Neural progenitor cell (in vitro differentiated cells): ENCODE data around the gene CNNM2. TPM values are rescaled to one million over a fixed set of nuclear protein-coding genes. Genes with fewer than 3 reads are reported as not detected.
A peak's percentile ranks its signal among the peaks of the same experiment; 100 is the strongest.

Experiments
- DNase-seq: peaks from one replicate; pipeline ENCODE4 v3.0.0-alpha.2; 2016; ENCODE audit warnings: low spot score
- H2AFZ ChIP-seq: fragments of 200-600 bp; sonication (generic); replicated peaks from 2 replicates; pipeline ENCODE4 v1.6.1; 2016; ENCODE audit warnings: antibody characterized with exemption
- H3F3A ChIP-seq: fragments of 200-600 bp; sonication (generic); 2 replicates; pipeline ENCODE4 v1.6.1; 2016; ENCODE audit warnings: antibody characterized with exemption, low read depth
- H3K27ac ChIP-seq: fragments of 200-600 bp; sonication (generic); 2 replicates; pipeline ENCODE4 v1.5.1; 2016; ENCODE audit warnings: mild to moderate bottlenecking
- H3K27me3 ChIP-seq: fragments of 200-600 bp; sonication (generic); 2 replicates; pipeline ENCODE4 v1.6.1; 2016; ENCODE audit warnings: mild to moderate bottlenecking, moderate library complexity
- H3K36me3 ChIP-seq: fragments of 200-600 bp; sonication (generic); 2 replicates; pipeline ENCODE4 v1.5.1; 2016
- H3K4me1 ChIP-seq: fragments of 200-600 bp; sonication (generic); 2 replicates; pipeline ENCODE4 v1.6.1; 2016; ENCODE audit warnings: mixed run types
- H3K4me2 ChIP-seq: fragments of 200-600 bp; sonication (generic); 2 replicates; pipeline ENCODE4 v1.6.1; 2016
- H3K4me3 ChIP-seq: fragments of 200-600 bp; sonication (generic); 2 replicates; pipeline ENCODE4 v1.5.1; 2016
- H3K79me2 ChIP-seq: fragments of 200-600 bp; sonication (generic); 2 replicates; pipeline ENCODE4 v1.6.1; 2016; ENCODE audit warnings: low read depth
- H3K9ac ChIP-seq: fragments of 200-600 bp; sonication (generic); 2 replicates; pipeline ENCODE4 v1.6.1; 2016
- H3K9me3 ChIP-seq: fragments of 200-600 bp; sonication (generic); 2 replicates; pipeline ENCODE4 v1.5.1; 2016; ENCODE audit warnings: low read depth
- H4K20me1 ChIP-seq: fragments of 200-600 bp; sonication (generic); 2 replicates; pipeline ENCODE4 v1.6.1; 2016; ENCODE audit warnings: low read depth
- H3K27ac Mint-ChIP-seq: 3 replicates; pipeline ENCODE4 v1.8.0; 2021; ENCODE audit warnings: mixed read lengths
- H3K27me3 Mint-ChIP-seq: 2 replicates; pipeline ENCODE4 v1.8.0; 2022; ENCODE audit warnings: low read depth, mild to moderate bottlenecking, inconsistent platforms, moderate library complexity, mixed read lengths; ENCODE audit not compliant: insufficient read depth
- H3K36me3 Mint-ChIP-seq: 3 replicates; pipeline ENCODE4 v1.8.0; 2021; ENCODE audit warnings: mixed read lengths
- H3K4me1 Mint-ChIP-seq: 3 replicates; pipeline ENCODE4 v1.8.0; 2021; ENCODE audit warnings: mixed read lengths
- H3K4me3 Mint-ChIP-seq: 3 replicates; pipeline ENCODE4 v1.8.0; 2021; ENCODE audit warnings: mild to moderate bottlenecking, moderate library complexity, mixed read lengths
- H3K9me3 Mint-ChIP-seq: 3 replicates; pipeline ENCODE4 v1.8.0; 2020; ENCODE audit warnings: mixed read lengths
- EZH2 ChIP-seq: fragments of 200-600 bp; sonication (generic); IDR thresholded peaks from 2 replicates; pipeline ENCODE4 v1.6.1; 2017; ENCODE audit warnings: antibody characterized with exemption, mild to moderate bottlenecking, moderate library complexity
- EZH2phosphoT487 ChIP-seq: fragments of 200-600 bp; sonication (generic); IDR thresholded peaks from 2 replicates; pipeline ENCODE4 v1.6.1; 2017; ENCODE audit warnings: antibody characterized with exemption
- total RNA-seq: library from RNA; depleted of rRNA; stranded (reverse); fragments of >200 nt; gene quantifications from 2 replicates; pipeline ENCODE4 v1.2.3, GENCODE V29; 2015; ENCODE audit warnings: low replicate concordance
- TF ChIP-seq, protein P1 (sequence below): fragments of 200-600 bp; sonication (generic); IDR thresholded peaks from 2 replicates; pipeline ENCODE4 v1.5.1; 2017; ENCODE audit warnings: antibody characterized with exemption, mild to moderate bottlenecking

Gene CNNM2
- 11.4 and 20.2 TPM in 2 replicates for total RNA-seq

DNA sequence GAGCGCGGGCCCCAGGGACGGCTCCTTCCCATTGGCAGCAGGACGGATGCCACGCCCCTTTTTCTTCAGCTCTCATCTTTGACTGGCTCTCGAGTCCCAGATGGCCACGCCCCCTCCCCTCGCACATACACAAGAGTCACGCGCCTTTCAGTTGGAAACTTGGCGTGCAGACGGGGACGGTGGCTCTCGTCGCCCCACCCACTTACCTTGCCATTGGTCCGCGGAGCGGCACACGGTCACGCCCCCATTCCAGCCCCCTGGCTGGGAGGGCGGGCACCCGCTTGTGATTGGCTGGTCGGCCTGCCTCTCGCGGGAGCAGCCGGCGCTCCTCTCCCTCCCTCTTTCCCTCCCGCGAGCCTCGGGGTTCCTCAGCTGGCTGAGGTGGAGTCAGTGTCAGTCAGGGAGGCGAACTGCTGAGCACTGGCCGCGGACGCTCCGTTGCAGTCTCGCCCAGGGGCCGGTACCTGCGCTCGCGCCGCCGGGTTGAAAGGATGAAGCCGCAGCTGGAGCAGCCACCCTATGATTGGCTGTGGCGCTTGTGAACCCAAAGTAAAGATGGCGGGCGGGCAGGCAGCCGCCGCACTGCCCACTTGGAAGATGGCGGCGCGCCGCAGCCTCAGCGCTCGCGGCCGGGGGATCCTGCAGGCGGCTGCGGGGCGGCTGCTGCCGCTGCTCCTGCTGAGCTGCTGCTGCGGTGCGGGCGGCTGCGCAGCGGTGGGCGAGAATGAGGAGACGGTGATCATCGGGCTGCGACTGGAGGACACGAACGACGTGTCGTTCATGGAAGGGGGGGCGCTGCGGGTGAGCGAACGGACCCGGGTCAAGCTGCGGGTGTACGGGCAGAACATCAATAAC is at the start of gene CNNM2:
TSS of gene CNNM2 (plus strand) at position 333 of the 855 bp plus-strand sequence. CDS start at position 520, 187 bp downstream.
- peak; percentile 100 for DNase-seq
- peak within 1 kb of the TSS; percentile 66 for H3K9ac ChIP-seq
- peak within 1 kb of the TSS; percentile 99 for H2AFZ ChIP-seq
- H3F3A ChIP-seq = peaks cover 12% of the 10 kb centered on the region
- peaks cover 20% of the 10 kb centered on the region for H3K4me1 ChIP-seq
- Mint-ChIP-seq H3K27me3 (peaks cover 14% of the 10 kb centered on the region), H3K36me3 (peaks cover 6% of the 10 kb centered on the region), H3K9me3 (peaks cover 3% of the 10 kb centered on the region), H3K27ac (peak within 1 kb of the TSS; percentile 76), H3K4me3 (peak within 1 kb of the TSS; percentile 94), H3K4me1 (peaks cover 27% of the 10 kb centered on the region)
- H3K4me3 ChIP-seq = peak within 1 kb of the TSS; percentile 94
- no peaks in the 10 kb centered on the region for H3K36me3 ChIP-seq
- H3K27me3 ChIP-seq = peaks cover 25% of the 10 kb centered on the region
- peak within 1 kb of the TSS; percentile 94 for H3K4me2 ChIP-seq
- H3K79me2 ChIP-seq = peaks cover 42% of the 10 kb centered on the region
- H4K20me1 ChIP-seq = peaks cover 36% of the 10 kb centered on the region
- H3K9me3 ChIP-seq = no peaks in the 10 kb centered on the region
- TF ChIP-seq EZH2phosphoT487 = no peak
- TF ChIP-seq, protein P1, sequence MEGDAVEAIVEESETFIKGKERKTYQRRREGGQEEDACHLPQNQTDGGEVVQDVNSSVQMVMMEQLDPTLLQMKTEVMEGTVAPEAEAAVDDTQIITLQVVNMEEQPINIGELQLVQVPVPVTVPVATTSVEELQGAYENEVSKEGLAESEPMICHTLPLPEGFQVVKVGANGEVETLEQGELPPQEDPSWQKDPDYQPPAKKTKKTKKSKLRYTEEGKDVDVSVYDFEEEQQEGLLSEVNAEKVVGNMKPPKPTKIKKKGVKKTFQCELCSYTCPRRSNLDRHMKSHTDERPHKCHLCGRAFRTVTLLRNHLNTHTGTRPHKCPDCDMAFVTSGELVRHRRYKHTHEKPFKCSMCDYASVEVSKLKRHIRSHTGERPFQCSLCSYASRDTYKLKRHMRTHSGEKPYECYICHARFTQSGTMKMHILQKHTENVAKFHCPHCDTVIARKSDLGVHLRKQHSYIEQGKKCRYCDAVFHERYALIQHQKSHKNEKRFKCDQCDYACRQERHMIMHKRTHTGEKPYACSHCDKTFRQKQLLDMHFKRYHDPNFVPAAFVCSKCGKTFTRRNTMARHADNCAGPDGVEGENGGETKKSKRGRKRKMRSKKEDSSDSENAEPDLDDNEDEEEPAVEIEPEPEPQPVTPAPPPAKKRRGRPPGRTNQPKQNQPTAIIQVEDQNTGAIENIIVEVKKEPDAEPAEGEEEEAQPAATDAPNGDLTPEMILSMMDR = no peak
- no peak for TF ChIP-seq EZH2
- peak within 1 kb of the TSS; percentile 82 for H3K27ac ChIP-seq

DNA sequence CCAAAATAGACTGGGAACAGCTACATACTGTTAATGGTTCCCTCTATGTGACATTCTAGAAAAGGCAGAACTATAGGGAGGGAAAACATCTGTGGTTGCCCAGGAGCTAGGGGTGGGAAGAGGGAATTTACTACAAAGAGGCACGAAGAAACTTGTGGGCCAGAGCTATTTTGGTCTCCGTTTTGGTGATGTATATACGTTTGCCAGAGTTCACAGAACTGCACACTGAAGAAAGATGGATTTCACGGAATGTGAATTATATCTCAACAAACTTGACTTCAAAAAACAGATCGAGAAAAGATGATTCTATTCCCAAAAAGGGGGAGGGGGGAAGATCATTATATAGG is 49.2 kb upstream of the CNNM2 start:
- no peak for TF ChIP-seq EZH2phosphoT487
- Mint-ChIP-seq H3K36me3 (peaks cover 4% of the 10 kb centered on the region), H3K4me3 (peak overlapping the region; percentile 83)

DNA sequence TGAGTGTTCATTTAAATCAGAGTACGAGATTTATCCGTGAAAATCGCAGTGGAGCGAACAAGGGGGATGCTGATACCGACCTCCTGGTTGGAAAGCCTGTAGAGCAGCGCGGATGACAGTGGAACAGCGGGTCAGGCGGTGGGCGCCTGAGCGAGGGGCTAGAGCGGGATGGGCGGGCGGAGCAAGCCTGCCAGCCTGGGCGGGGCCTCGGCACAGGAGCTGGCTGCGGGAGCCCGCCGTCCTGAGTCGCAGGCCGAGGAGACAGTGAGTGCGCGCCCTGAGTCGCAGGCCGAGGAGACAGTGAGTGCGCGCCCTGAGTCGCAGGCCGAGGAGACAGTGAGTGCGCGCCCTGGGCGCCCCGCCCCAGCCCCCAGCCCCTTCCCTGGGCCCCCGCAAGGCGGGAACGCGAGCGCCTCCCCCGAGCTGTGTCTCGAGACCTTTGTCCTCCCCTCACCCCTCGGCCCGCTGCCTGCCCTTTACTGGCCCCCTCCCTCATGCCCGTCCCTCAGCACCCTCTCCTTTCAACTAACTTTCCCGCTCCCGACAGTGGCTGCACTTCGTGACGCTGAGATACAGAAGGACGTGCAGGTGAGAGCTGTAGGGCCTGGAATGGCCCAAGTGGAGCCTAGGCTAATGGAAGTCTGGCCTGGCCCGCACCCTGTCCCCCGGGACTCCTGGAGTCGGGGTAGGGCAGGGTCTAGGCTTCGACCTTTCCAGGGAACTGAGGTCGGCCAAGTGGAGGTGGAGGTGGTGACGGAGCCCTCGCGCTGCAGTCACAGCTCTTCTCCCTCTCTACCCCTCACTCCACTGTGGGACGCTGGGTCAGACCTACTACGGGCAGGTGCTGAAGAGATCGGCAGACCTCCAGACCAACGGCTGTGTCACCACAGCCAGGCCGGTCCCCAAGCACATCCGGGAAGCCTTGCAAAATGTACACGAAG is 48.6 kb upstream of the CNNM2 start, which contains the start of gene AS3MT:
TSS of gene AS3MT (plus strand) at position 213 of the 941 bp plus-strand sequence. CDS start at position 336, 123 bp downstream.
- Histone ChIP-seq H3K9ac (peak within 1 kb of the TSS; percentile 24), H2AFZ (peak within 1 kb of the TSS; percentile 92), H3K4me1 (peaks cover 15% of the 10 kb centered on the region), H3K27me3 (no peaks in the 10 kb centered on the region), H3K4me3 (peak within 1 kb of the TSS; percentile 58), H4K20me1 (no peaks in the 10 kb centered on the region), H3K9me3 (no peaks in the 10 kb centered on the region), H3K27ac (no peak within 1 kb of the TSS), H3K36me3 (no peaks in the 10 kb centered on the region), H3F3A (peaks cover 20% of the 10 kb centered on the region), H3K4me2 (peak within 1 kb of the TSS; percentile 83), H3K79me2 (no peaks in the 10 kb centered on the region)
- peak; percentile 92 for DNase-seq
- TF ChIP-seq EZH2phosphoT487 (no peak), EZH2 (no peak)
- TF ChIP-seq, protein P1 = no peak
- Mint-ChIP-seq H3K36me3 (peaks cover 8% of the 10 kb centered on the region), H3K27me3 (peaks cover 5% of the 10 kb centered on the region), H3K4me1 (peaks cover 19% of the 10 kb centered on the region), H3K4me3 (peak within 1 kb of the TSS; percentile 89), H3K9me3 (no peaks in the 10 kb centered on the region), H3K27ac (peak within 1 kb of the TSS; percentile 95)

More for the DNA sequence above, 49.2 kb upstream of the CNNM2 start:
- H3K4me2 ChIP-seq = peak overlapping the region; percentile 83
- no peaks in the 10 kb centered on the region for H4K20me1 ChIP-seq
- no peak overlapping the region for H3K27ac ChIP-seq
- H3K9ac ChIP-seq = no peak overlapping the region
- no peaks in the 10 kb centered on the region for H3K79me2 ChIP-seq
- no peaks in the 10 kb centered on the region for H3K27me3 ChIP-seq
- peak overlapping the region; percentile 92 for H2AFZ ChIP-seq
- H3K9me3 ChIP-seq = no peaks in the 10 kb centered on the region
- DNase-seq = no peak
- peak overlapping the region; percentile 58 for H3K4me3 ChIP-seq
- Mint-ChIP-seq H3K9me3 (no peaks in the 10 kb centered on the region), H3K27ac (peak overlapping the region; percentile 80), H3K4me1 (peaks cover 19% of the 10 kb centered on the region), H3K27me3 (peaks cover 5% of the 10 kb centered on the region)
- H3K4me1 ChIP-seq = peaks cover 15% of the 10 kb centered on the region
- peaks cover 20% of the 10 kb centered on the region for H3F3A ChIP-seq
- H3K36me3 ChIP-seq = no peaks in the 10 kb centered on the region
